Pulmonary artery endothelial cell (primary cell): ENCODE data around the gene IRGC. TPM values are rescaled to one million over a fixed set of nuclear protein-coding genes. Genes with fewer than 3 reads are reported as not detected.
"Not testable (repeated sequence)": the region's sequence is repeated elsewhere in the genome, so short reads cannot be mapped to it uniquely, and the experiment has no call there.

Source experiments
- DNase-seq: peaks from one replicate; pipeline ENCODE4 v3.0.0-alpha.2; 2011; ENCODE audit warnings: low read depth, low spot score
- total RNA-seq: library from RNA; depleted of rRNA; stranded (reverse); fragments of >200 nt; gene quantifications from 2 replicates; pipeline ENCODE4 v1.2.3, GENCODE V29; 2014

IRGC gene
- total RNA-seq, result not detected in 2 replicates

- no peak for DNase-seq
Measured at GRCh38 chr19:43715776-43716175, at the start of gene IRGC. Gene IRGC (plus strand): TSS chr19:43716076. CDS start chr19:43718559, 2,483 bp downstream.

GRCh38 chr19:43667126-43667875 is 48.6 kb upstream of the IRGC start:
- no peak for DNase-seq

- DNase-seq, result no peak
Measured at GRCh38 chr19:43667876-43668405, 47.9 kb upstream of the IRGC start.

GRCh38 chr19:43668406-43669109 is 47.3 kb upstream of the IRGC start:
- DNase-seq, result peak; percentile 97

GRCh38 chr19:43672061-43672679 is 43.7 kb upstream of the IRGC start:
- no peak for DNase-seq

- DNase-seq, result no peak
Measured at GRCh38 chr19:43673637-43674036, 42.2 kb upstream of the IRGC start.

- no peak for DNase-seq
Measured at GRCh38 chr19:43674183-43674582, 41.7 kb upstream of the IRGC start.

GRCh38 chr19:43674596-43674995 is 41.3 kb upstream of the IRGC start:
- no peak for DNase-seq

- no peak for DNase-seq
Measured at GRCh38 chr19:43675269-43675879, 40.5 kb upstream of the IRGC start.

GRCh38 chr19:43675906-43676305 is 40.0 kb upstream of the IRGC start:
- DNase-seq, result no peak

- no peak for DNase-seq
Measured at GRCh38 chr19:43678512-43679261, 37.2 kb upstream of the IRGC start.

GRCh38 chr19:43681821-43682220 is 34.1 kb upstream of the IRGC start:
- DNase-seq, result no peak

GRCh38 chr19:43682269-43682668 is 33.6 kb upstream of the IRGC start:
- not testable (repeated sequence) for DNase-seq

GRCh38 chr19:43682824-43683661 is 32.8 kb upstream of the IRGC start:
- no peak for DNase-seq

- DNase-seq, result no peak
Measured at GRCh38 chr19:43683905-43684304, 32.0 kb upstream of the IRGC start.

GRCh38 chr19:43684326-43684725 is 31.6 kb upstream of the IRGC start:
- DNase-seq, result no peak

- no peak for DNase-seq
Measured at GRCh38 chr19:43687660-43687997, 28.2 kb upstream of the IRGC start.

- no peak for DNase-seq
Measured at GRCh38 chr19:43688059-43688701, 27.7 kb upstream of the IRGC start.

- DNase-seq, result no peak
Measured at GRCh38 chr19:43690444-43690843, 25.4 kb upstream of the IRGC start.

- DNase-seq, result no peak
Measured at GRCh38 chr19:43690890-43691289, 25.0 kb upstream of the IRGC start.
